Loucy (cell line): ENCODE results near the gene PPA2.

Experiments used
- CTCF ChIP-seq: fragments of 200-600 bp; sonication (generic); conservative IDR thresholded peaks from 2 replicates; pipeline ENCODE4 v1.5.1; 2014; ENCODE audit warnings: mild to moderate bottlenecking, antibody characterized with exemption, low read length
- EZH2phosphoT487 ChIP-seq: fragments of 200-600 bp; IDR thresholded peaks from 2 replicates; pipeline ENCODE4 v1.6.1; 2018; ENCODE audit warnings: antibody characterized with exemption, mild to moderate bottlenecking, moderate library complexity, borderline replicate concordance

- TF ChIP-seq CTCF (no peak), EZH2phosphoT487 (no peak)
Measured at GRCh38 chr4:105387466-105387865, 86.4 kb downstream of the PPA2 start.
